ENCODE data around the gene NUBPL.

NUBPL gene

DNA sequence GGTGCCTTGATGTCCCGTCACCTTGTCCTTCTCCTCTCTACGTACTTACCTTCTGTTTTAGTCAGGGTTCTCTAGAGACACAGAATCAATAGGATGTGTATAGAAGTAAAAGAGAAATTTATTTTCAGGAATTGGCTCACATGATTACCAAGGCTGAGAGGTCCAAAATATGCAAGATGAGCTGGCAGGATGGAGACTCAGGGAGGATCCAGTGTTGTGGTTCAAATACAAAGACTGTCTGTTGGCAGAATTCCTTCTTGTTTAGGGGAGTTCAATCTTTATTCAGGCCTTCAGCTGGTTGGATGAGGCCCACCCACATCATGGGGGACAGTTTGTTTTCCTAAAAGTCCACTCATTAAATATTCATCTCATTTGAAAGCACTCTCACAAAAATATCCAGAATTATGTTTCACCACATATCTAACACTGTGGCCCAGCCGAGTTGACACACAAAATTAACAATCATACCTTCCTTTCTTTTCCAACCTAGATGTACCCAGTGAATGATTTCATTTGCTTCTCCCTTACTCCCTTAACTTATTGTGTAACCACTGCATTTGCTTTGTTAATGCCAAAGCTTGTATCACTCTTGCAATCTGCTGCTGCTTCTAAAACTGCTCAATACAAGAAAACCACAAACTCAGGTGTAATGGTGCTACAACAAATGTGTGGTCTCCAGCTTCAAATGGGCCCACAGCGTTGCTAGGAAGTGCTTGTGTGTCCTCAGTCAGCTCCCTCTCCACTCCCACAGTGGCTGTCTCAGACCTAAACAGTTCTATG lies 320.5 kb downstream of the NUBPL start:
- H3F3A ChIP-seq (ENCODE audit: low read depth): no peaks in the 10 kb centered on the region
- no peaks in the 10 kb centered on the region for H3K27me3 ChIP-seq (ENCODE audit: insufficient read depth, low read length, poor library complexity, severe bottlenecking)
- no peaks in the 10 kb centered on the region for H3K9me2 ChIP-seq (replicated peaks; ENCODE audit: low read depth, low read length)
- no peak overlapping the region for H3K4me3 ChIP-seq (ENCODE audit: low read length, poor library complexity, severe bottlenecking)
- no peaks in the 10 kb centered on the region for H3K36me3 ChIP-seq (ENCODE audit: insufficient read depth, low read length)
- H3K4me2 ChIP-seq (ENCODE audit: low read depth, low read length, poor library complexity, severe bottlenecking): no peak overlapping the region
- H4K20me1 ChIP-seq (ENCODE audit: insufficient read depth, low read length, poor library complexity, severe bottlenecking): no peaks in the 10 kb centered on the region
- no peaks in the 10 kb centered on the region for H3K4me1 ChIP-seq (ENCODE audit: insufficient read depth, low read length, poor library complexity, severe bottlenecking)
- no peak for TF ChIP-seq EZH2phosphoT487 (IDR thresholded peaks at IDR 0.05; ENCODE audit: borderline replicate concordance)
- no peak for TF ChIP-seq CTCF (conservative IDR thresholded peaks at IDR 0.05; ENCODE audit: low read length)
- no peaks in the 10 kb centered on the region for H3K79me2 ChIP-seq (ENCODE audit: insufficient read depth, low read length)
- H3K9ac ChIP-seq (ENCODE audit: low read depth, low read length, poor library complexity, severe bottlenecking): no peak overlapping the region
- no peak overlapping the region for H2AFZ ChIP-seq (ENCODE audit: low read length)
- H3K9me3 ChIP-seq (ENCODE audit: insufficient read depth, low read depth, low read length): no peaks in the 10 kb centered on the region

DNA sequence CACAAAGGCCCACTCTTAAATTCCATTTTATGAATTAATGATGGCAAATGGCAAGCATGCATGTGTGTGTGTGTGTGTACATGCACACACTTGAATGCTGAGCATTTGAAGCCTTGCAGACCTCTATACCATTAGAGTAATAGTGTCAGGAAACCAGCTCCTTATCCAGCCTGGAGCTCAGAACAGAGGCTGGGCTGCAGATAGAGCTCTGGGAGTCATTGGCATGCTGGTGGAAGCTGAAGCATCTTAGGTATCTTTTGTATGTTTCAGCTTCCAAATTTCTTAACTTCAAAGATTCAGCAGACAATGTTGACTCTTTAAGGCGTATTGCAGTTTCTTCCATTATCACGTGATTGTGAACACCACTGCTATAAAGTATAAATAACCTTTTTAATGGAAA lies 323.0 kb downstream of the NUBPL start:
- no peak for TF ChIP-seq EZH2phosphoT487 (IDR thresholded peaks at IDR 0.05; ENCODE audit: borderline replicate concordance)
- no peak for TF ChIP-seq CTCF (conservative IDR thresholded peaks at IDR 0.05; ENCODE audit: low read length)
- H3K36me3 ChIP-seq (ENCODE audit: insufficient read depth, low read length): no peaks in the 10 kb centered on the region
- no peaks in the 10 kb centered on the region for H3F3A ChIP-seq (ENCODE audit: low read depth)
- no peak overlapping the region for H3K4me3 ChIP-seq (ENCODE audit: low read length, poor library complexity, severe bottlenecking)
- no peaks in the 10 kb centered on the region for H3K79me2 ChIP-seq (ENCODE audit: insufficient read depth, low read length)
- no peaks in the 10 kb centered on the region for H3K9me2 ChIP-seq (replicated peaks; ENCODE audit: low read depth, low read length)
- no peaks in the 10 kb centered on the region for H3K27me3 ChIP-seq (ENCODE audit: insufficient read depth, low read length, poor library complexity, severe bottlenecking)
- H3K4me1 ChIP-seq (ENCODE audit: insufficient read depth, low read length, poor library complexity, severe bottlenecking): no peaks in the 10 kb centered on the region
- no peak overlapping the region for H3K4me2 ChIP-seq (ENCODE audit: low read depth, low read length, poor library complexity, severe bottlenecking)
- H3K9me3 ChIP-seq (ENCODE audit: insufficient read depth, low read depth, low read length): no peaks in the 10 kb centered on the region
- H3K9ac ChIP-seq (ENCODE audit: low read depth, low read length, poor library complexity, severe bottlenecking): no peak overlapping the region
- no peaks in the 10 kb centered on the region for H4K20me1 ChIP-seq (ENCODE audit: insufficient read depth, low read length, poor library complexity, severe bottlenecking)
- no peak overlapping the region for H2AFZ ChIP-seq (ENCODE audit: low read length)

GRCh38 chr14:31884776-31885379 lies 323.7 kb downstream of the NUBPL start:
- H3K4me3 ChIP-seq (ENCODE audit: low read length, poor library complexity, severe bottlenecking): no peak overlapping the region
- no peaks in the 10 kb centered on the region for H3K79me2 ChIP-seq (ENCODE audit: insufficient read depth, low read length)
- no peak overlapping the region for H2AFZ ChIP-seq (ENCODE audit: low read length)
- no peak overlapping the region for H3K4me2 ChIP-seq (ENCODE audit: low read depth, low read length, poor library complexity, severe bottlenecking)
- H3K9me3 ChIP-seq (ENCODE audit: insufficient read depth, low read depth, low read length): no peaks in the 10 kb centered on the region
- H3K4me1 ChIP-seq (ENCODE audit: insufficient read depth, low read length, poor library complexity, severe bottlenecking): no peaks in the 10 kb centered on the region
- H3F3A ChIP-seq (ENCODE audit: low read depth): no peaks in the 10 kb centered on the region
- no peaks in the 10 kb centered on the region for H3K27me3 ChIP-seq (ENCODE audit: insufficient read depth, low read length, poor library complexity, severe bottlenecking)
- TF ChIP-seq EZH2phosphoT487 (IDR thresholded peaks at IDR 0.05; ENCODE audit: borderline replicate concordance): no peak
- no peak for TF ChIP-seq CTCF (conservative IDR thresholded peaks at IDR 0.05; ENCODE audit: low read length)
- no peaks in the 10 kb centered on the region for H3K36me3 ChIP-seq (ENCODE audit: insufficient read depth, low read length)
- no peak overlapping the region for H3K9ac ChIP-seq (ENCODE audit: low read depth, low read length, poor library complexity, severe bottlenecking)
- H3K9me2 ChIP-seq (replicated peaks; ENCODE audit: low read depth, low read length): no peaks in the 10 kb centered on the region
- no peaks in the 10 kb centered on the region for H4K20me1 ChIP-seq (ENCODE audit: insufficient read depth, low read length, poor library complexity, severe bottlenecking)
